ENCODE measurements around the gene PSTPIP1. TPM values are rescaled to one million over a fixed set of nuclear protein-coding genes. Genes with fewer than 3 reads are reported as not detected.

The PSTPIP1 gene
- total RNA-seq, 1 donor from 2014 or later = not detected

DNA sequence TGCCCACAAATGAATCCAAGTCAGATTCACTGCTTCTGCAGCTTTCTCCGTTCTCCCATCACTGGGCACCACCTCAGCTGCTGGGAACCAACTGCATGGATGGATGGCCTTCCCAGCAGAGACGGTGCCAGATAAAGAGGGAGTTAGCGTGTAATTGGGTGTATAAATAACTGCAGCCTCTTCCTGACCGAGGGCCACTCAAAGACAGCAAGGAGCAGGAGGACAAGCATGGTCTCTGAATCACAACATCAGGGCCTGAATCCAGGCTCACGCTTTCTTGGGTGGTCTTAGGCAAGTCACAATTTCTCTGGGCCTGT is 44.2 kb downstream of the PSTPIP1 start:
- Histone ChIP-seq H3K36me3 (ENCODE audit: insufficient read depth, low read length) (peaks cover 12% of the 10 kb centered on the region), H3K27me3 (ENCODE audit: insufficient read depth, low read length) (no peaks in the 10 kb centered on the region), H3K9ac (ENCODE audit: low read length) (no peak overlapping the region), H4K20me1 (ENCODE audit: insufficient read depth, low read length) (peaks cover 9% of the 10 kb centered on the region), H2AFZ (ENCODE audit: low read depth, low read length) (no peak overlapping the region), H3K4me1 (ENCODE audit: insufficient read depth, low read length) (no peaks in the 10 kb centered on the region), H3K27ac (ENCODE audit: low read depth, low read length) (no peak overlapping the region), H3K4me3 (ENCODE audit: insufficient read depth, low read depth, low read length) (no peak overlapping the region), H3K4me2 (ENCODE audit: low read length) (no peak overlapping the region), H3K79me2 (ENCODE audit: insufficient read depth, low read length) (no peaks in the 10 kb centered on the region), H3K9me3 (ENCODE audit: insufficient read depth, low read depth, low read length) (no peaks in the 10 kb centered on the region)
- peaks cover 24% of the 10 kb centered on the region for H3K36me3 Mint-ChIP-seq (ENCODE audit: low read depth, unreplicated experiment)
- H3K4me3 Mint-ChIP-seq (ENCODE audit: unreplicated experiment) = no peak overlapping the region
- no peaks in the 10 kb centered on the region for H3K27me3 Mint-ChIP-seq (ENCODE audit: low read depth, unreplicated experiment)
- DNase-seq (ENCODE audit: low read depth) = no peak
- peaks cover 4% of the 10 kb centered on the region for H3K4me1 Mint-ChIP-seq (ENCODE audit: low read depth, unreplicated experiment)
- no peak for FAIRE-seq
- no peak overlapping the region for H3K27ac Mint-ChIP-seq (ENCODE audit: unreplicated experiment)
- H3K9me3 Mint-ChIP-seq (ENCODE audit: unreplicated experiment) = no peaks in the 10 kb centered on the region
- TF ChIP-seq EZH2 (IDR thresholded peaks at IDR 0.05; ENCODE audit: insufficient read depth, low read length) (no peak), CTCF (IDR thresholded peaks at IDR 0.05; ENCODE audit: insufficient read depth, low read depth, low read length) (no peak)

DNA sequence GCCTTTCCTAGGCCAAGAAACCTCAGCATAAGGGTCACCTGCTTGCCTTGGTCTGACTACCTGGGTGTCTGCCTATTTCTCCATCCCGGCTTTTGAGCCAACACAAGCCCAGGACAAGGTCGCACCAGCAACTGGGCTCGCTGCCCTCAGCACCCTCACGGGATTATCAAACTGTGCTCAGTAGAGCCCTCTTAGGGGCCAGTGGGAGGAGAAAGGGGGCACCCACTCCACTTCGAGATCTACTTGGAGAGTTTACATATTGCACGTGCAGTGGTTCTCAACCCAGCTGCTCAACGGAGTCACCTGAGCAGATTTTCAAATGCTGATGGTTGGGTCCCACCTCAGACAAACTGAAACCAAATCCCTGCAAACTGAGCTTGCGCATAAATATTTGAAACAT is 44.9 kb downstream of the PSTPIP1 start:
- H2AFZ ChIP-seq (ENCODE audit: low read depth, low read length) = no peak overlapping the region
- Mint-ChIP-seq H3K9me3 (ENCODE audit: unreplicated experiment) (no peaks in the 10 kb centered on the region), H3K4me1 (ENCODE audit: low read depth, unreplicated experiment) (peaks cover 4% of the 10 kb centered on the region), H3K4me3 (ENCODE audit: unreplicated experiment) (no peak overlapping the region), H3K36me3 (ENCODE audit: low read depth, unreplicated experiment) (peaks cover 28% of the 10 kb centered on the region), H3K27me3 (ENCODE audit: low read depth, unreplicated experiment) (no peaks in the 10 kb centered on the region), H3K27ac (ENCODE audit: unreplicated experiment) (no peak overlapping the region)
- no peak overlapping the region for H3K4me2 ChIP-seq (ENCODE audit: low read length)
- H3K4me3 ChIP-seq (ENCODE audit: insufficient read depth, low read depth, low read length) = no peak overlapping the region
- FAIRE-seq = no peak
- peaks cover 16% of the 10 kb centered on the region for H3K36me3 ChIP-seq (ENCODE audit: insufficient read depth, low read length)
- no peak for TF ChIP-seq CTCF (IDR thresholded peaks at IDR 0.05; ENCODE audit: insufficient read depth, low read depth, low read length)
- no peaks in the 10 kb centered on the region for H3K4me1 ChIP-seq (ENCODE audit: insufficient read depth, low read length)
- no peaks in the 10 kb centered on the region for H3K9me3 ChIP-seq (ENCODE audit: insufficient read depth, low read depth, low read length)
- H3K27me3 ChIP-seq (ENCODE audit: insufficient read depth, low read length) = no peaks in the 10 kb centered on the region
- H3K27ac ChIP-seq (ENCODE audit: low read depth, low read length) = no peak overlapping the region
- H3K79me2 ChIP-seq (ENCODE audit: insufficient read depth, low read length) = no peaks in the 10 kb centered on the region
- no peak for DNase-seq (ENCODE audit: low read depth)
- no peak overlapping the region for H3K9ac ChIP-seq (ENCODE audit: low read length)
- H4K20me1 ChIP-seq (ENCODE audit: insufficient read depth, low read length) = peaks cover 9% of the 10 kb centered on the region

GRCh38 chr15:77040673-77041072 is 45.7 kb downstream of the PSTPIP1 start:
- TF ChIP-seq EZH2 (IDR thresholded peaks at IDR 0.05; ENCODE audit: insufficient read depth, low read length) (no peak), CTCF (IDR thresholded peaks at IDR 0.05; ENCODE audit: insufficient read depth, low read depth, low read length) (no peak)
- DNase-seq (ENCODE audit: low read depth) (peak; percentile 39), FAIRE-seq (no peak)
- peaks cover 9% of the 10 kb centered on the region for H4K20me1 ChIP-seq (ENCODE audit: insufficient read depth, low read length)
- peaks cover 4% of the 10 kb centered on the region for H3K4me1 Mint-ChIP-seq (ENCODE audit: low read depth, unreplicated experiment)
- H3K79me2 ChIP-seq (ENCODE audit: insufficient read depth, low read length) = no peaks in the 10 kb centered on the region
- H3K4me3 Mint-ChIP-seq (ENCODE audit: unreplicated experiment) = no peak overlapping the region
- no peaks in the 10 kb centered on the region for H3K9me3 ChIP-seq (ENCODE audit: insufficient read depth, low read depth, low read length)
- H3K27ac Mint-ChIP-seq (ENCODE audit: unreplicated experiment) = no peak overlapping the region
- H3K4me2 ChIP-seq (ENCODE audit: low read length) = no peak overlapping the region
- no peak overlapping the region for H2AFZ ChIP-seq (ENCODE audit: low read depth, low read length)
- no peaks in the 10 kb centered on the region for H3K4me1 ChIP-seq (ENCODE audit: insufficient read depth, low read length)
- no peak overlapping the region for H3K27ac ChIP-seq (ENCODE audit: low read depth, low read length)
- no peaks in the 10 kb centered on the region for H3K27me3 Mint-ChIP-seq (ENCODE audit: low read depth, unreplicated experiment)
- H3K9me3 Mint-ChIP-seq (ENCODE audit: unreplicated experiment) = no peaks in the 10 kb centered on the region
- peaks cover 32% of the 10 kb centered on the region for H3K36me3 Mint-ChIP-seq (ENCODE audit: low read depth, unreplicated experiment)
- H3K9ac ChIP-seq (ENCODE audit: low read length) = no peak overlapping the region
- no peaks in the 10 kb centered on the region for H3K27me3 ChIP-seq (ENCODE audit: insufficient read depth, low read length)
- peaks cover 16% of the 10 kb centered on the region for H3K36me3 ChIP-seq (ENCODE audit: insufficient read depth, low read length)
- no peak overlapping the region for H3K4me3 ChIP-seq (ENCODE audit: insufficient read depth, low read depth, low read length)
